HCT116 (cell line): Measurements from ENCODE around the gene SECISBP2L. TPM values are rescaled to one million over a fixed set of nuclear protein-coding genes. Genes with fewer than 3 reads are reported as not detected.

Source experiments
- ATAC-seq: fragments of 200-7000 bp; cut with Tn5 transposase; 2 replicates; pipeline ENCODE4 v1.9.1; 2020; ENCODE audit warnings: mild to moderate bottlenecking, moderate library complexity
- BruUV-seq: library from RNA; stranded (reverse); fragments of 400-500 nt; replicated peaks from 2 replicates; lab custom pipeline; 2021; lab: Mats Ljungman, UMichigan
- CTCF ChIA-PET: fragments of 300-600 bp; sonication (Branson Sonifier 250); formaldehyde crosslinking; loops from one replicate; lab custom pipeline; 2021; ENCODE audit warnings: antibody characterized with exemption; lab: Charles Lee
- POLR2A ChIA-PET: fragments of 300-600, 350-600 bp; sonication (Branson Sonifier 250); formaldehyde crosslinking; loops from one replicate; lab custom pipeline; 2021; ENCODE audit warnings: antibody characterized with exemption; lab: Charles Lee
- RAD21 ChIA-PET, 2 experiments: fragments of 300-600 bp; sonication (Branson Sonifier 250); formaldehyde crosslinking; loops; one replicate each; lab custom pipeline; 2023; ENCODE audit warnings: low total read pairs in 2 of 2; ENCODE audit not compliant: uncharacterized antibody in 2 of 2, unreplicated experiment in 2 of 2, low non-redundant PET in 1 of 2; lab: Charles Lee
- DNase-seq: peaks from one replicate; pipeline ENCODE4 v3.0.0-alpha.2; 2010; ENCODE audit warnings: low read depth, low spot score
- H2AFZ ChIP-seq: fragments of 200-600 bp; shearing (Covaris generic), sonication (generic); 2 replicates; pipeline ENCODE4 v1.6.1; 2017; ENCODE audit warnings: low read depth, mixed run types, mixed read lengths, antibody characterized with exemption, low read length; ENCODE audit not compliant: poor library complexity, severe bottlenecking
- H3K27ac ChIP-seq: 2 replicates; pipeline ENCODE4 v1.5.1; 2012; ENCODE audit warnings: low read depth, low read length
- H3K27me3 ChIP-seq: fragments of 200-600 bp; sonication (generic); 2 replicates; pipeline ENCODE4 v1.6.1; 2016; ENCODE audit warnings: mixed run types, low read length, mixed read lengths; ENCODE audit not compliant: insufficient read depth
- H3K36me3 ChIP-seq, 2 experiments: fragments of 200-500 bp in 1 of 2; fragments of 200-600 bp in 1 of 2; sonication (Bioruptor generic) in 1 of 2; sonication (generic) in 1 of 2; 2 replicates each; pipeline versions ENCODE4 v1.5.1 to v1.6.1; 2014 to 2016; ENCODE audit warnings: low read length in 2 of 2, inconsistent platforms in 1 of 2, mixed read lengths in 1 of 2, mixed run types in 1 of 2; ENCODE audit not compliant: insufficient read depth in 2 of 2, control insufficient read depth in 1 of 2
- H3K4me1 ChIP-seq, 2 experiments: fragments of 200-600 bp in 1 of 2; sonication (generic) in 1 of 2; 2 replicates each; pipeline versions ENCODE4 v1.5.1 to v1.6.1; 2012 to 2017; ENCODE audit warnings: low read length in 2 of 2, inconsistent platforms in 1 of 2, mild to moderate bottlenecking in 1 of 2, mixed read lengths in 1 of 2, mixed run types in 1 of 2, moderate library complexity in 1 of 2; ENCODE audit not compliant: insufficient read depth in 2 of 2, control insufficient read depth in 1 of 2
- H3K4me2 ChIP-seq: fragments of 200-600 bp; sonication (generic); 2 replicates; pipeline ENCODE4 v1.6.1; 2017; ENCODE audit warnings: mixed run types, low read length, mixed read lengths
- H3K4me3 ChIP-seq, 2 experiments: fragments of 200-600 bp in 1 of 2; sonication (generic) in 1 of 2; replicated peaks in 1 of 2; 2 replicates each; pipeline ENCODE4 v1.5.1; 2011 to 2016; ENCODE audit warnings: low read length in 2 of 2, control low read depth in 1 of 2, low read depth in 1 of 2, mild to moderate bottlenecking in 1 of 2, mixed read lengths in 1 of 2, mixed run types in 1 of 2
- H3K79me2 ChIP-seq: fragments of 200-600 bp; sonication (generic); 2 replicates; pipeline ENCODE4 v1.6.1; 2017; ENCODE audit warnings: mild to moderate bottlenecking, mixed run types, low read length, moderate library complexity, mixed read lengths; ENCODE audit not compliant: insufficient read depth
- H3K9ac ChIP-seq: fragments of 200-600 bp; sonication (generic); 2 replicates; pipeline ENCODE4 v1.6.1; 2016; ENCODE audit warnings: low read length, mixed read lengths
- H3K9me2 ChIP-seq: fragments of 200-600 bp; sonication (generic), shearing (Covaris generic); 2 replicates; pipeline ENCODE4 v1.6.1; 2017; ENCODE audit warnings: mixed run types, mild to moderate bottlenecking, moderate library complexity; ENCODE audit not compliant: insufficient read depth
- H3K9me3 ChIP-seq, 2 experiments: fragments of 200-500 bp in 1 of 2; fragments of 200-600 bp in 1 of 2; sonication (Bioruptor generic) in 1 of 2; sonication (generic) in 1 of 2; 2 replicates each; pipeline ENCODE4 v1.6.1; 2014 to 2017; ENCODE audit warnings: low read length in 2 of 2, mixed read lengths in 2 of 2, inconsistent platforms in 1 of 2, low read depth in 1 of 2, mild to moderate bottlenecking in 1 of 2, mixed run types in 1 of 2, moderate library complexity in 1 of 2; ENCODE audit not compliant: control insufficient read depth in 1 of 2, insufficient read depth in 1 of 2
- H4K20me1 ChIP-seq: fragments of 200-600 bp; sonication (generic), shearing (Covaris generic); 2 replicates; pipeline ENCODE4 v1.6.1; 2017; ENCODE audit warnings: mixed run types, mild to moderate bottlenecking, moderate library complexity; ENCODE audit not compliant: insufficient read depth
- CTCF ChIP-seq, 3 experiments: fragments of 200-600 bp in 1 of 3; sonication (generic) in 1 of 3; IDR thresholded peaks in 2 of 3; conservative IDR thresholded peaks in 1 of 3; 2 replicates each; pipeline ENCODE4 v1.5.1; 2012 to 2017; ENCODE audit warnings: low read depth in 2 of 3, low read length in 2 of 3, antibody characterized with exemption in 1 of 3, borderline replicate concordance in 1 of 3, control low read depth in 1 of 3, mild to moderate bottlenecking in 1 of 3, mixed read lengths in 1 of 3, mixed run types in 1 of 3, moderate library complexity in 1 of 3; ENCODE audit not compliant: insufficient read depth in 1 of 3
- EZH2 ChIP-seq: fragments of 200-600 bp; sonication (generic); IDR thresholded peaks from 2 replicates; pipeline ENCODE4 v1.6.1; 2017; ENCODE audit warnings: antibody characterized with exemption, mixed run types
- MAX ChIP-seq: IDR thresholded peaks from 2 replicates; pipeline ENCODE4 v1.6.1; 2012
- POLR2A ChIP-seq: IDR thresholded peaks from 2 replicates; pipeline ENCODE4 v1.7.0; 2011; ENCODE audit warnings: borderline replicate concordance; ENCODE audit not compliant: insufficient read depth, insufficient read length; ENCODE audit errors: extremely low read depth
- POLR2AphosphoS5 ChIP-seq: IDR thresholded peaks from 2 replicates; pipeline ENCODE4 v1.6.1; 2011; ENCODE audit warnings: mild to moderate bottlenecking, low read depth, low read length, moderate library complexity
- SIN3A ChIP-seq: IDR thresholded peaks from 2 replicates; pipeline ENCODE4 v1.6.1; 2012; ENCODE audit warnings: low read depth
- SP1 ChIP-seq: IDR thresholded peaks from 2 replicates; pipeline ENCODE4 v1.6.1; 2012; ENCODE audit warnings: low read depth
- SRF ChIP-seq: IDR thresholded peaks from 2 replicates; pipeline ENCODE4 v1.6.1; 2012; ENCODE audit warnings: low read depth
- TCF7L2 ChIP-seq: IDR thresholded peaks from 2 replicates; pipeline ENCODE4 v1.7.0; 2011; ENCODE audit warnings: borderline replicate concordance, inconsistent platforms; ENCODE audit not compliant: insufficient read depth, insufficient read length; ENCODE audit errors: extremely low read depth
- YY1 ChIP-seq: IDR thresholded peaks from 2 replicates; pipeline ENCODE4 v1.6.1; 2011; ENCODE audit warnings: low read length, low read depth, moderate library complexity, mild to moderate bottlenecking; ENCODE audit not compliant: insufficient replicate concordance; ENCODE audit errors: extremely low read depth
- ZNF274 ChIP-seq: fragments of 200-500 bp; sonication (Bioruptor generic); IDR thresholded peaks from 2 replicates; pipeline ENCODE4 v1.6.1; 2014; ENCODE audit warnings: mild to moderate bottlenecking, low read depth, low read length, inconsistent platforms
- intact Hi-C: fragments of 100-400 bp; cut with micrococcal nuclease; formaldehyde crosslinking; loops from 2 replicates; pipeline ENCODE4 v1.10.0; 2022
- total RNA-seq: library from RNA; stranded (reverse); gene quantifications from one replicate; pipeline ENCODE4 v1.2.1, GENCODE V29; 2021; ENCODE audit not compliant: unreplicated experiment
- TF ChIP-seq, protein P1 (sequence below): IDR thresholded peaks from 2 replicates; pipeline ENCODE4 v1.6.1; 2012
- TF ChIP-seq, protein P2 (sequence below): IDR thresholded peaks from 2 replicates; pipeline ENCODE4 v1.6.1; 2011; ENCODE audit warnings: mild to moderate bottlenecking, low read length, moderate library complexity; ENCODE audit not compliant: insufficient replicate concordance; ENCODE audit errors: extremely low read depth

SECISBP2L gene
- total RNA-seq, 1 experiment from 2014 or later: 22.9 TPM

- TF ChIP-seq CTCF (IDR thresholded peaks at IDR 0.05 in 2 of 3, conservative IDR thresholded peaks at IDR 0.05 in 1 of 3; ENCODE audit: borderline replicate concordance in 1 of 3, insufficient read depth in 1 of 3, low read depth in 2 of 3, low read length in 2 of 3): no peak
- TF ChIP-seq, all 23 proteins: peak for 0
These were observed 59.1 kb downstream of the SECISBP2L start (continued) for GRCh38 chr15:48987142-48987541.

DNA sequence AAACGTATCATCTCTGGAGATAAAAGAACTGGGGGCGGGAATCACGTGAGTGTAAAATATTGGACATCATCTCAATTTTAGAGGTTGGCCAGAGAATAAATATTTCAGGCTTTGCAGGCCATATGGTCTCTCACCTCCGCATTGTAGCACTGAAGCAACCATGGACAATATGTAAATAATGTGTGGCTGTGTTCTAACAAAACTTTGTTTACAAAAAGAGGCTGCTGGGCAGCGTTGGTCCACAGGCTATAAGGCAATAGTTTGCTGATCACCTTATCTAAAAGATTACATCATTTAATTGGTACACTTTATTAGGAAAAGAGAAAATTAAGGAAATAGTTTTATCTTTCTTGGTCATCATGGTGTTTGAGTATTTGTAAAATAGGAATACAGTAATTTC is 60.0 kb downstream of the SECISBP2L start:
- CTCF ChIA-PET: interaction anchor here (1.9 to 3.5 kb wide), 2 partner anchors 10 to 11 kb away, joined by 8 to 12 read pairs; no protein-coding TSS in a partner anchor
- RAD21 ChIA-PET: no interaction called here
- intact Hi-C loops: no loop called here

More for the DNA sequence above, 60.0 kb downstream of the SECISBP2L start:
- Histone ChIP-seq H3K9me2 (no peaks in the 10 kb centered on the region), H3K27me3 (no peaks in the 10 kb centered on the region), H3K9ac (no peak overlapping the region), H3K36me3 (no peaks in the 10 kb centered on the region), H3K4me2 (no peak overlapping the region), H3K9me3 (no peaks in the 10 kb centered on the region), H3K4me1 (no peaks in the 10 kb centered on the region), H2AFZ (no peak overlapping the region), H3K4me3 (no peak overlapping the region), H3K79me2 (no peaks in the 10 kb centered on the region), H3K27ac (no peak overlapping the region), H4K20me1 (no peaks in the 10 kb centered on the region)
- DNase-seq: no peak
- POLR2A ChIA-PET: interaction anchor here (1.6 kb wide), 1 partner anchor 11 kb away, joined by 4 read pairs; no protein-coding TSS in a partner anchor
- TF ChIP-seq SIN3A: no peak
- no peak for TF ChIP-seq YY1
- no peak for TF ChIP-seq MAX
- TF ChIP-seq POLR2A: no peak
- TF ChIP-seq, protein P1, sequence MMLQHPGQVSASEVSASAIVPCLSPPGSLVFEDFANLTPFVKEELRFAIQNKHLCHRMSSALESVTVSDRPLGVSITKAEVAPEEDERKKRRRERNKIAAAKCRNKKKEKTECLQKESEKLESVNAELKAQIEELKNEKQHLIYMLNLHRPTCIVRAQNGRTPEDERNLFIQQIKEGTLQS: no peak
- TF ChIP-seq POLR2AphosphoS5: no peak
- TF ChIP-seq SRF: no peak
- TF ChIP-seq SP1: no peak
- TF ChIP-seq TCF7L2: no peak
- TF ChIP-seq ZNF274: no peak
- no peak for TF ChIP-seq EZH2
- TF ChIP-seq, protein P2, sequence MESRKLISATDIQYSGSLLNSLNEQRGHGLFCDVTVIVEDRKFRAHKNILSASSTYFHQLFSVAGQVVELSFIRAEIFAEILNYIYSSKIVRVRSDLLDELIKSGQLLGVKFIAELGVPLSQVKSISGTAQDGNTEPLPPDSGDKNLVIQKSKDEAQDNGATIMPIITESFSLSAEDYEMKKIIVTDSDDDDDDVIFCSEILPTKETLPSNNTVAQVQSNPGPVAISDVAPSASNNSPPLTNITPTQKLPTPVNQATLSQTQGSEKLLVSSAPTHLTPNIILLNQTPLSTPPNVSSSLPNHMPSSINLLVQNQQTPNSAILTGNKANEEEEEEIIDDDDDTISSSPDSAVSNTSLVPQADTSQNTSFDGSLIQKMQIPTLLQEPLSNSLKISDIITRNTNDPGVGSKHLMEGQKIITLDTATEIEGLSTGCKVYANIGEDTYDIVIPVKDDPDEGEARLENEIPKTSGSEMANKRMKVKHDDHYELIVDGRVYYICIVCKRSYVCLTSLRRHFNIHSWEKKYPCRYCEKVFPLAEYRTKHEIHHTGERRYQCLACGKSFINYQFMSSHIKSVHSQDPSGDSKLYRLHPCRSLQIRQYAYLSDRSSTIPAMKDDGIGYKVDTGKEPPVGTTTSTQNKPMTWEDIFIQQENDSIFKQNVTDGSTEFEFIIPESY: no peak
- BruUV-seq: TSS peak; percentile 23
- ATAC-seq: no peak
